ENCODE data around the gene SLC27A5.
A peak's percentile ranks its signal among the peaks of the same experiment; 100 is the strongest.
"Not testable (repeated sequence)": the region's sequence is repeated elsewhere in the genome, so short reads cannot be mapped to it uniquely, and the experiment has no call there.

SLC27A5 gene

GRCh38 chr19:58484349-58484748 lies 27.4 kb downstream of the SLC27A5 start:
- peak; percentile 11 for DNase-seq

GRCh38 chr19:58483776-58484175 lies 28.0 kb downstream of the SLC27A5 start:
- peak; percentile 30 for DNase-seq

- DNase-seq = no peak
Observed at GRCh38 chr19:58482372-58482771, 29.4 kb downstream of the SLC27A5 start.

- no peak for DNase-seq
Observed at GRCh38 chr19:58480831-58481230, 31.0 kb downstream of the SLC27A5 start.

GRCh38 chr19:58480481-58480830 lies 31.3 kb downstream of the SLC27A5 start:
- DNase-seq = no peak

- no peak for DNase-seq
Observed at GRCh38 chr19:58479736-58480480, 31.9 kb downstream of the SLC27A5 start.

- peak; percentile 12 for DNase-seq
Observed at GRCh38 chr19:58479303-58479702, 32.5 kb downstream of the SLC27A5 start.

- no peak for DNase-seq
Observed at GRCh38 chr19:58477871-58478270, 33.9 kb downstream of the SLC27A5 start.

- no peak for DNase-seq
Observed at GRCh38 chr19:58477130-58477529, 34.7 kb downstream of the SLC27A5 start.

GRCh38 chr19:58476498-58477015 lies 35.2 kb downstream of the SLC27A5 start:
- DNase-seq = peak; percentile 42

- peak; percentile 99 for DNase-seq
Observed at GRCh38 chr19:58475714-58476497, 35.9 kb downstream of the SLC27A5 start, which contains the start of gene ZNF446. Gene ZNF446, plus strand, starts transcription at chr19:58476352. Its CDS starts 867 bp downstream, at chr19:58477219.

GRCh38 chr19:58474997-58475713 lies 36.6 kb downstream of the SLC27A5 start:
- no peak for DNase-seq

- DNase-seq = no peak
Observed at GRCh38 chr19:58474291-58474996, 37.3 kb downstream of the SLC27A5 start.

GRCh38 chr19:58473775-58474174 lies 38.0 kb downstream of the SLC27A5 start:
- no peak for DNase-seq

GRCh38 chr19:58471736-58472135 lies 40.1 kb downstream of the SLC27A5 start:
- DNase-seq = no peak

- not testable (repeated sequence) for DNase-seq
Observed at GRCh38 chr19:58470837-58471543, 40.8 kb downstream of the SLC27A5 start.

- no peak for DNase-seq
Observed at GRCh38 chr19:58469241-58470013, 42.4 kb downstream of the SLC27A5 start.

- DNase-seq = peak; percentile 39
Observed at GRCh38 chr19:58468216-58468839, 43.5 kb downstream of the SLC27A5 start.

GRCh38 chr19:58466760-58467589 lies 44.8 kb downstream of the SLC27A5 start, which contains the start of gene ZNF324:
Gene ZNF324, plus strand, starts transcription at chr19:58467080. Its CDS starts 2,106 bp downstream, at chr19:58469186.
- peak; percentile 99 for DNase-seq

Data from NCI-H69 (cell line).